DND-41 (cell line): ENCODE data around the gene KCNJ16.

Experiments
- ATAC-seq: fragments of 200-7000 bp; cut with Tn5 transposase; 3 replicates; pipeline ENCODE4 v1.9.1; 2021; ENCODE audit warnings: low read depth; ENCODE audit not compliant: insufficient read depth
- DNase-seq: peaks from one replicate; pipeline ENCODE4 v3.0.0-alpha.2; 2020
- H2AFZ ChIP-seq: 2 replicates; pipeline ENCODE4 v1.6.0; 2012; ENCODE audit warnings: low read depth, low read length
- H3K27ac ChIP-seq: 2 replicates; pipeline ENCODE4 v1.5.1; 2012; ENCODE audit warnings: low read length, inconsistent platforms
- H3K27me3 ChIP-seq: fragments of 200-600 bp; sonication (generic); 2 replicates; pipeline ENCODE4 v1.6.0; 2012; ENCODE audit warnings: low read length, mild to moderate bottlenecking, inconsistent platforms; ENCODE audit not compliant: insufficient read depth, poor library complexity
- H3K36me3 ChIP-seq: 2 replicates; pipeline ENCODE4 v1.5.1; 2012; ENCODE audit warnings: low read length, inconsistent platforms; ENCODE audit not compliant: insufficient read depth
- H3K4me1 ChIP-seq: 2 replicates; pipeline ENCODE4 v1.5.1; 2012; ENCODE audit warnings: mild to moderate bottlenecking, low read length; ENCODE audit not compliant: insufficient read depth
- H3K4me2 ChIP-seq: 2 replicates; pipeline ENCODE4 v1.6.0; 2012; ENCODE audit warnings: mild to moderate bottlenecking, moderate library complexity, low read length, inconsistent platforms; ENCODE audit not compliant: insufficient read depth
- H3K4me3 ChIP-seq, 2 experiments: fragments of 200-600 bp in 1 of 2; shearing (Covaris generic) in 1 of 2; 2 replicates each; pipeline ENCODE4 v1.5.1; 2012 to 2016; ENCODE audit warnings: inconsistent platforms in 2 of 2, low read length in 2 of 2, mild to moderate bottlenecking in 2 of 2, low read depth in 1 of 2, moderate library complexity in 1 of 2
- H3K79me2 ChIP-seq: 2 replicates; pipeline ENCODE4 v1.6.0; 2012; ENCODE audit warnings: low read length, inconsistent platforms; ENCODE audit not compliant: insufficient read depth
- H3K9ac ChIP-seq: 2 replicates; pipeline ENCODE4 v1.6.0; 2012; ENCODE audit warnings: low read depth, mild to moderate bottlenecking, inconsistent platforms, low read length, moderate library complexity
- H3K9me3 ChIP-seq: 2 replicates; pipeline ENCODE4 v1.5.1; 2012; ENCODE audit warnings: low read length, moderate library complexity, mild to moderate bottlenecking, inconsistent platforms; ENCODE audit not compliant: insufficient read depth, severe bottlenecking
- H4K20me1 ChIP-seq: 2 replicates; pipeline ENCODE4 v1.6.0; 2012; ENCODE audit warnings: low read length; ENCODE audit not compliant: insufficient read depth
- EZH2 ChIP-seq: IDR thresholded peaks from 3 replicates; pipeline ENCODE4 v1.6.1; 2012; ENCODE audit warnings: borderline replicate concordance, low read depth, mild to moderate bottlenecking, moderate library complexity, low read length, inconsistent platforms; ENCODE audit not compliant: severe bottlenecking
- TF ChIP-seq, protein P1 (sequence below): IDR thresholded peaks from 2 replicates; pipeline ENCODE4 v1.5.1; 2012; ENCODE audit warnings: borderline replicate concordance, low read length, moderate library complexity, mild to moderate bottlenecking; ENCODE audit not compliant: poor library complexity, severe bottlenecking; ENCODE audit errors: extremely low read depth

KCNJ16 gene

DNA sequence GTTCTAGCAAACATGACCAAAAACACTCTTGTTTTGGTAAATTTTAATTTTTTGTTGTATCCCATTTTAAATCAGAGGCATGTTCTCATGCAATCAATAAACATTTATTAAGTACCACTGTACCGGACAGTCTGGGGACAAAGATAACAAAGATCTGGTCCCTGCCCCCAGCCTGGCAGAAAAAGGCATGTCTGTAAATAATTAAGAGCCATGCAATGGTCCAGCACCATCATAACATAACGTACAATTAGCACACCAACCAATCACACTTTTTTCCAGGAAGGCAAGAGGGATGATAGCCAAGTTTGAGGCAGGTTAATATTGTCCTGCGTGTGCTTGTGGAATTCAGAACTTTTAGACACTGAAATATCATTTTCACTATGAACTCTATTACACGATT is 3.5 kb downstream of the KCNJ16 start:
- Histone ChIP-seq H3K9me3 (no peaks in the 10 kb centered on the region), H4K20me1 (no peaks in the 10 kb centered on the region), H3K27ac (no peak overlapping the region), H3K27me3 (no peaks in the 10 kb centered on the region), H3K4me3 (no peak overlapping the region), H3K36me3 (no peaks in the 10 kb centered on the region), H3K4me1 (no peaks in the 10 kb centered on the region), H3K79me2 (no peaks in the 10 kb centered on the region), H3K9ac (no peak overlapping the region), H2AFZ (no peak overlapping the region), H3K4me2 (no peak overlapping the region)
- TF ChIP-seq, protein P1, sequence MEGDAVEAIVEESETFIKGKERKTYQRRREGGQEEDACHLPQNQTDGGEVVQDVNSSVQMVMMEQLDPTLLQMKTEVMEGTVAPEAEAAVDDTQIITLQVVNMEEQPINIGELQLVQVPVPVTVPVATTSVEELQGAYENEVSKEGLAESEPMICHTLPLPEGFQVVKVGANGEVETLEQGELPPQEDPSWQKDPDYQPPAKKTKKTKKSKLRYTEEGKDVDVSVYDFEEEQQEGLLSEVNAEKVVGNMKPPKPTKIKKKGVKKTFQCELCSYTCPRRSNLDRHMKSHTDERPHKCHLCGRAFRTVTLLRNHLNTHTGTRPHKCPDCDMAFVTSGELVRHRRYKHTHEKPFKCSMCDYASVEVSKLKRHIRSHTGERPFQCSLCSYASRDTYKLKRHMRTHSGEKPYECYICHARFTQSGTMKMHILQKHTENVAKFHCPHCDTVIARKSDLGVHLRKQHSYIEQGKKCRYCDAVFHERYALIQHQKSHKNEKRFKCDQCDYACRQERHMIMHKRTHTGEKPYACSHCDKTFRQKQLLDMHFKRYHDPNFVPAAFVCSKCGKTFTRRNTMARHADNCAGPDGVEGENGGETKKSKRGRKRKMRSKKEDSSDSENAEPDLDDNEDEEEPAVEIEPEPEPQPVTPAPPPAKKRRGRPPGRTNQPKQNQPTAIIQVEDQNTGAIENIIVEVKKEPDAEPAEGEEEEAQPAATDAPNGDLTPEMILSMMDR = no peak
- TF ChIP-seq EZH2 = no peak
- DNase-seq = no peak
- no peak for ATAC-seq

DNA sequence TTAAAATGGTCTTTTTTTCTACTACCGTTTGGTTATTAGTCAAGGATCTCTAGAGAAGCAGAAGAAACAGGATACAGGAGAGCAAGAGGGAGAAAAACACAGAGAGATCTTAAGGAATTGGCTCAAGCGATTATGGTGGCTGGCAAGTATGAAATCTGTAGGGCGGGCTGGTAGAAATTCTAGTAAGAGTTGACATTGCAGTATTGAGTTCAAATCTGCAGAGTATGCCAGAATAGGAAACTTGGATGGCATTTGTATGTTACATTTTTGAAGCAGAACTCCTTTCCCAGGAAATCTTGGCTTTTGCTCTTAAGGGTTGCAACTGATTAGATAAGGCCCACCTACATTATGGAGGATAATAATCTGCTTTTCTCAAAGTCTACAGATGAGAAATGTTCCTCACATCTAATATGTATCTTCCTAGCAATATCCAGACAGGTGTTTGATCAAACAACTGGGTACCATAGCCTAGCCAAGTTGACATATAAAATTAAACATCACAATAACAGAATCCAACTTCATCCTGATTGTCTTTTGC is 4.0 kb downstream of the KCNJ16 start:
- H2AFZ ChIP-seq = no peak overlapping the region
- H3K9me3 ChIP-seq = no peaks in the 10 kb centered on the region
- no peaks in the 10 kb centered on the region for H3K4me1 ChIP-seq
- H4K20me1 ChIP-seq = no peaks in the 10 kb centered on the region
- H3K4me3 ChIP-seq = no peak overlapping the region
- no peak for TF ChIP-seq EZH2
- TF ChIP-seq, protein P1 = no peak
- ATAC-seq (no peak), DNase-seq (no peak)
- H3K79me2 ChIP-seq = no peaks in the 10 kb centered on the region
- H3K4me2 ChIP-seq = no peak overlapping the region
- H3K27ac ChIP-seq = no peak overlapping the region
- H3K9ac ChIP-seq = no peak overlapping the region
- no peaks in the 10 kb centered on the region for H3K36me3 ChIP-seq
- no peaks in the 10 kb centered on the region for H3K27me3 ChIP-seq

DNA sequence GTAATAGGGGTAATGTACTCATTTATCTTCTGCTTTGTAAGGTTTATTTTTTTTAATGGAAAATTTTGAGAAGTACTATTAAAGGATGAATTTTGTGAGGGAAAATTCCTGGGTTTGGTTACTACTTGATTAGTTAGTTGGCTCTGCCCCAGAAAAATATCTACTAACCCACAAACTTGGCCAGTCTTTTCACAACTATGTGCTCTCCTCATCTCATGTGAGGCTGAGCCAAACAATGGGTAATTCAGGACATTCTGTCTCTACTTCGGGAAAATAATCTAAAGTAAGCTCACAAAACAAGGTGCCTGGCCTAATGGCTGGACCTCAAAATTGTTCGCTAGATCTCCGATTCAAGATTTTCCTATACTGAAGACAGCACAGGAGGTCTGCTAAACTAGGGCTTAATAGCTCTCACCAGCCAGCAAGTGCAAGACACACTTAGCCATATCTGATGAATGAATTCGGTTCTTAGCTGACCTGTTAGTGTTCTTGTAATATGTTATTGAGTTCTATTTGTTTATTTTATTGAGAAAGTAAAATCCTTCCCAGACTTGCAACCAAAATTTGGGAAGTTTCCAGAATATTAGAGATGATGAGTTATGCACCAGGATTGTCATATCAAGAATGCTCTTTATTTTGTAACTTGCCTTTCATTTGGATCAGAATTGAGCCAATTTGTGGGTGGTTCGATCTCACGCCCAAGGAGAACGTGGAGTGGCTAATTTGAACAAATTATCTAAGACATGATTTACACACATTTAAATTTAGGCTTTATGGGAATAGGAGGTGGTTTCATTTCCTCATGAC is 5.7 kb downstream of the KCNJ16 start:
- Histone ChIP-seq H3K36me3 (no peaks in the 10 kb centered on the region), H4K20me1 (no peaks in the 10 kb centered on the region), H3K9ac (no peak overlapping the region), H3K4me3 (no peak overlapping the region), H3K4me2 (no peak overlapping the region), H3K79me2 (no peaks in the 10 kb centered on the region), H3K27me3 (no peaks in the 10 kb centered on the region), H2AFZ (no peak overlapping the region), H3K27ac (no peak overlapping the region), H3K9me3 (no peaks in the 10 kb centered on the region), H3K4me1 (no peaks in the 10 kb centered on the region)
- DNase-seq (no peak), ATAC-seq (no peak)
- TF ChIP-seq EZH2 = no peak
- TF ChIP-seq, protein P1 = no peak
